NCI-H128 (cell line): ENCODE measurements around the gene TRIM25.

Experiments used
- DNase-seq: peaks from one replicate; lab custom pipeline; 2025; ENCODE audit not compliant: unreplicated experiment; lab: John Stamatoyannopoulos, UW

TRIM25 gene

GRCh38 chr17:56928586-56928985 is 14.7 kb upstream of the TRIM25 start:
- no peak for DNase-seq

- DNase-seq, result no peak
Measured at GRCh38 chr17:56926704-56927103, 12.9 kb upstream of the TRIM25 start.

- DNase-seq, result no peak
Measured at GRCh38 chr17:56926270-56926669, 12.4 kb upstream of the TRIM25 start.

GRCh38 chr17:56925088-56925487 is 11.2 kb upstream of the TRIM25 start:
- no peak for DNase-seq

GRCh38 chr17:56919717-56920116 is 5.9 kb upstream of the TRIM25 start:
- no peak for DNase-seq

GRCh38 chr17:56918916-56919315 is 5.1 kb upstream of the TRIM25 start:
- no peak for DNase-seq

GRCh38 chr17:56917559-56918296 is 3.9 kb upstream of the TRIM25 start:
- DNase-seq, result no peak

- no peak for DNase-seq
Measured at GRCh38 chr17:56914581-56915273, 878 bp upstream of the TRIM25 start.

- DNase-seq, result no peak
Measured at GRCh38 chr17:56913353-56913866, 439 bp downstream of the TRIM25 start.

GRCh38 chr17:56913000-56913311 is 893 bp downstream of the TRIM25 start:
- DNase-seq, result no peak

GRCh38 chr17:56912105-56912999 is 1.5 kb downstream of the TRIM25 start:
- no peak for DNase-seq

- DNase-seq, result no peak
Measured at GRCh38 chr17:56910509-56911235, 3.2 kb downstream of the TRIM25 start.

- DNase-seq, result no peak
Measured at GRCh38 chr17:56909742-56910508, 3.9 kb downstream of the TRIM25 start.

- no peak for DNase-seq
Measured at GRCh38 chr17:56908001-56908542, 5.8 kb downstream of the TRIM25 start.

- DNase-seq, result no peak
Measured at GRCh38 chr17:56903560-56903959, 10.3 kb downstream of the TRIM25 start.

- no peak for DNase-seq
Measured at GRCh38 chr17:56902348-56902747, 11.5 kb downstream of the TRIM25 start.

- DNase-seq, result no peak
Measured at GRCh38 chr17:56899403-56899802, 14.4 kb downstream of the TRIM25 start.

- no peak for DNase-seq
Measured at GRCh38 chr17:56898874-56899273, 15.0 kb downstream of the TRIM25 start.

- DNase-seq, result no peak
Measured at GRCh38 chr17:56897646-56898424, 16.0 kb downstream of the TRIM25 start.
